Putamen (tissue), 1 donor: ENCODE measurements around the gene ELFN2.
"Not testable (repeated sequence)": the region's sequence is repeated elsewhere in the genome, so short reads cannot be mapped to it uniquely, and the experiment has no call there.

Experiments used
- DNase-seq: peaks from one replicate; pipeline ENCODE4 v3.0.0-alpha.2; 2016; ENCODE audit warnings: low spot score

Gene ELFN2

GRCh38 chr22:37410174-37411055 lies 16.9 kb downstream of the ELFN2 start:
- DNase-seq: no peak

GRCh38 chr22:37409459-37410050 lies 17.7 kb downstream of the ELFN2 start:
- no peak for DNase-seq

- no peak for DNase-seq
Observed at GRCh38 chr22:37409031-37409430, 18.2 kb downstream of the ELFN2 start.

GRCh38 chr22:37407856-37408255 lies 19.4 kb downstream of the ELFN2 start:
- no peak for DNase-seq

GRCh38 chr22:37406441-37407235 lies 20.6 kb downstream of the ELFN2 start:
- no peak for DNase-seq

GRCh38 chr22:37404091-37404490 lies 23.2 kb downstream of the ELFN2 start:
- no peak for DNase-seq

- DNase-seq: no peak
Observed at GRCh38 chr22:37403267-37403960, 23.9 kb downstream of the ELFN2 start.

- no peak for DNase-seq
Observed at GRCh38 chr22:37402184-37402506, 25.1 kb downstream of the ELFN2 start.

- DNase-seq: no peak
Observed at GRCh38 chr22:37401401-37402183, 25.7 kb downstream of the ELFN2 start.

- no peak for DNase-seq
Observed at GRCh38 chr22:37400719-37401118, 26.6 kb downstream of the ELFN2 start.

GRCh38 chr22:37399457-37399856 lies 27.8 kb downstream of the ELFN2 start:
- not testable (repeated sequence) for DNase-seq

- no peak for DNase-seq
Observed at GRCh38 chr22:37397226-37397625, 30.1 kb downstream of the ELFN2 start.

GRCh38 chr22:37396488-37397084 lies 30.7 kb downstream of the ELFN2 start:
- no peak for DNase-seq

- DNase-seq: no peak
Observed at GRCh38 chr22:37394341-37394740, 32.9 kb downstream of the ELFN2 start.

- no peak for DNase-seq
Observed at GRCh38 chr22:37393746-37394145, 33.5 kb downstream of the ELFN2 start.

- DNase-seq: no peak
Observed at GRCh38 chr22:37392721-37393328, 34.5 kb downstream of the ELFN2 start.

GRCh38 chr22:37391702-37392101 lies 35.6 kb downstream of the ELFN2 start:
- DNase-seq: no peak

- DNase-seq: no peak
Observed at GRCh38 chr22:37390075-37390474, 37.2 kb downstream of the ELFN2 start.

GRCh38 chr22:37388538-37388937 lies 38.7 kb downstream of the ELFN2 start:
- no peak for DNase-seq

GRCh38 chr22:37387793-37388192 lies 39.5 kb downstream of the ELFN2 start:
- no peak for DNase-seq

- DNase-seq: no peak
Observed at GRCh38 chr22:37386441-37386840, 40.8 kb downstream of the ELFN2 start.
